Measurements from ENCODE around the gene ERCC5. TPM values are rescaled to one million over a fixed set of nuclear protein-coding genes. Genes with fewer than 3 reads are reported as not detected.

Gene ERCC5
- total and polyA plus RNA-seq, 5 donors: 28.4 to 34.4 (median 29.3) TPM

DNA sequence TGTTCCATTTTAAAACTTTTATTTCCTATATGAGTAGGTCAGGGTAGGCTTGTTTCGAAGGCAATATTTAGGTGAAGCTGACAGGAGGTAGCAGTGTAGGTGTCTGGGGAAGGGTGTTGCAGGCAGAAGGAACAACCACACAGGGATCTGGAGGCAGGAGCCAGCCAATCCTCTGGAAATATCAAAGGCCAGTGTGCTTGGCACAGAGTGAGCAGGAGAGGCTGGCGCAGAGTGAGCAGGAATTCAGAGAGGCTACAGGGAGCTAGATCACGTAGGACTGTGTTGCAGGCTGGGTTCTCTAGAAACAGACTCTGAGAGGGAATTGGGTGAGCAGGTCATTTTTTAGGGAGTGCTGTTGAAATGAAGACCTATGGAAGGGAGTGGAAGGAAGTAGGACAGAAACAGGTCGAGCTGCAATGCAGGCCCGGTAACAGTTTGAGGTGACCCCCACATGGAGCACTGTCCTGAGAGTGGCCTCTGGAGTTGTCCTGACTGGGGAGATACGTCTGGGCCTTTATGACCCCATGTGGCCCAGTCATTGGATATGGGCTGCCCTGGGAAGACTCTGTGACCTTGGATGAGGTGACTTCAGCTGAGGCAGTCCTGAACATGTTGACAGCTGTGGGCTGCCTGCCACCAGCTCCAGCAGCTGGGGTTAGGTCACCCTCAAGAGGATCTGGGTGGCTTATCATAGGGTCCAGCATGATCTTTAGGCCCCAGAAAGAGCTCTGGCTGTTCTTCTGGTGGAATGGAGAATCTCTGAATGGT, 51.7 kb downstream of the ERCC5 start:
- H3K27me3 ChIP-seq (ENCODE audit: control insufficient read depth, insufficient read depth): no peaks in the 10 kb centered on the region
- peaks cover 3% of the 10 kb centered on the region for H3K4me1 ChIP-seq (ENCODE audit: control insufficient read depth, insufficient read depth, low read length)
- peak overlapping the region; percentile 25 for H3K27ac ChIP-seq (ENCODE audit: low read length)
- peak; percentile 79 to 89 for ATAC-seq
- H3K9me3 ChIP-seq (ENCODE audit: control insufficient read depth, low read length): no peaks in the 10 kb centered on the region
- no peak overlapping the region for H3K4me3 ChIP-seq (ENCODE audit: low read length)
- WGBS: 71% methylated on average over 6 of the region's 6 CpGs
- DNase-seq: peak; percentile 33 to 73 (median 73)
- intact Hi-C loops (cut with DNase I): no loop called here

DNA sequence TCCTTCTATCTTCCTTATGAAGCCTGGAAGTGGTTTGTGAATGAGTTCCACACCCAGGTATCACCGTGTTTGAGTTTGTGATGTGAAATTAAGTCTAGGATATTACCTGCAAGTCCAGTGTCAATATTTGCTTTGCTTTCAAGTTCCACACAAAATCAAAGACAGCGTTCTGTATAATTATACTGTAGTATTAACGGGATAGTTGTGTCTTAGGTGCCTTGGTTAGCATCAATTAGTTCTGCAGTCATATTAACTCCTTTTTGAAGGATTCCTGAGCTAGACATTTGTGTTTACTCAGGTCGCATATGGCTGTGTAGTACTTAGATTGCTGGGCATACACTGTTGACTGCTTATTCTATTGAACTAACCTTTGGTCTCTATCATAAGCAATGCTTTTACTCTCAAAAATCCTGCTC, 54.4 kb downstream of the ERCC5 start:
- no peaks in the 10 kb centered on the region for H3K27me3 ChIP-seq (ENCODE audit: control insufficient read depth, insufficient read depth)
- ATAC-seq (no peak), DNase-seq (no peak)
- no peak overlapping the region for H3K27ac ChIP-seq (ENCODE audit: low read length)
- 90% methylated on average over 4 of the region's 4 CpGs for WGBS
- no peak overlapping the region for H3K4me3 ChIP-seq (ENCODE audit: low read length)
- peaks cover 3% of the 10 kb centered on the region for H3K4me1 ChIP-seq (ENCODE audit: control insufficient read depth, insufficient read depth, low read length)
- no peaks in the 10 kb centered on the region for H3K9me3 ChIP-seq (ENCODE audit: control insufficient read depth, low read length)
- intact Hi-C loops (cut with DNase I): no loop called here

DNA sequence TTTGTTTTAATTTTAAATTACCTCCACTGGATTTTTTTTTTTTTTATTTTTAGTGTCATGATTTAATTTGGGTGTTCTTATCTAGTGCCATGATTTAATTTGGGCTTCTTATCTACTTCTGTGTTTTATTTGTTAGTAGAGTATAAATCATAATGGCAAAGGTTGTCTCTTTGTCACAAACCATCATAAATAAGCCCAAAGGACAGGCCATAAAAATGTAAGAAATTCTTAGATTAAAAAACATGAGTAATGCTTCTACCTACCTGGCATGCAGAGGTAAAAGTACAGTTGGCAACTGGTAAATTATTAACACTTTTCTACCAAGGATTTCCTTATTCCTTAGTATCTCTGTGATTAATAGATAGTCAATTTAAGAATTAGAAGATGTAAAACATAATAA, 55.2 kb downstream of the ERCC5 start:
- Histone ChIP-seq H3K4me3 (ENCODE audit: low read length) (no peak overlapping the region), H3K9me3 (ENCODE audit: control insufficient read depth, low read length) (no peaks in the 10 kb centered on the region), H3K27me3 (ENCODE audit: control insufficient read depth, insufficient read depth) (no peaks in the 10 kb centered on the region), H3K4me1 (ENCODE audit: control insufficient read depth, insufficient read depth, low read length) (peaks cover 3% of the 10 kb centered on the region), H3K27ac (ENCODE audit: low read length) (no peak overlapping the region)
- no peak for ATAC-seq
- DNase-seq: no peak
- intact Hi-C loops (cut with DNase I): no loop called here

DNA sequence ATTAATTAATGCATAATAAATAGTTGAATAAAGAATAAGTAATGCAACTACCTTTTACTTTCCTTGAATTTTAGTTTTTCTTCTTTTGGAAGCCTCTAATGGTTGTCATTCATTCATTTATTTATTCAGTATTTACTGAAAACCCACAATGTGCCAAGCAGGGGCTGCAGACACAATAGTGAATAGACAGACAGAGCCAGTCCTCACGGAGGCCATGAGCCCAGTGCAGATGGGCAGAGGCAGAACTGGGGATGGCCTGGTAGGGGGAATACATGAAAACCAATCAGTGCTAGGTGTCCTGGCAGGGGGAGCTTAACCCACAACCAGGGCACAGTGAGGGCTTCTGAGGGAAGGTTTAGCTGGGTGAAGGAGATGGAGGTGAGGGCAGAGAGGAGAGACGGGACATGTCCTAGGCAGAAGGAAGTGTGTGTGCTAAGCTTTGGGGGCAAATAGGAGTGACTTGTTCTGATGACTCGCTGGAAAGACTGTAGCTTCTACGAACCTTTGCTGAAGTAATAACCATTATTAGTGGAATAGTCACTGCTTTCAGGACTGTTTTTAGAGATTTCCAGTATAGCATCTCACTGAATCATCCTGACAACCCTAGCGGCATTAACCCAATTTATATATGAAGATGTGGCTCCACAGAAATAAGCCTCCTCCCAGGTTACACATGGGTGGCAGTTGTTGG, 55.9 kb downstream of the ERCC5 start:
- no peaks in the 10 kb centered on the region for H3K9me3 ChIP-seq (ENCODE audit: control insufficient read depth, low read length)
- ATAC-seq: no peak
- WGBS: 89% methylated on average over 5 of the region's 5 CpGs
- no peaks in the 10 kb centered on the region for H3K27me3 ChIP-seq (ENCODE audit: control insufficient read depth, insufficient read depth)
- no peak overlapping the region for H3K27ac ChIP-seq (ENCODE audit: low read length)
- peaks cover 3% of the 10 kb centered on the region for H3K4me1 ChIP-seq (ENCODE audit: control insufficient read depth, insufficient read depth, low read length)
- H3K4me3 ChIP-seq (ENCODE audit: low read length): no peak overlapping the region
- DNase-seq: no peak
- intact Hi-C loops (cut with DNase I): no loop called here

DNA sequence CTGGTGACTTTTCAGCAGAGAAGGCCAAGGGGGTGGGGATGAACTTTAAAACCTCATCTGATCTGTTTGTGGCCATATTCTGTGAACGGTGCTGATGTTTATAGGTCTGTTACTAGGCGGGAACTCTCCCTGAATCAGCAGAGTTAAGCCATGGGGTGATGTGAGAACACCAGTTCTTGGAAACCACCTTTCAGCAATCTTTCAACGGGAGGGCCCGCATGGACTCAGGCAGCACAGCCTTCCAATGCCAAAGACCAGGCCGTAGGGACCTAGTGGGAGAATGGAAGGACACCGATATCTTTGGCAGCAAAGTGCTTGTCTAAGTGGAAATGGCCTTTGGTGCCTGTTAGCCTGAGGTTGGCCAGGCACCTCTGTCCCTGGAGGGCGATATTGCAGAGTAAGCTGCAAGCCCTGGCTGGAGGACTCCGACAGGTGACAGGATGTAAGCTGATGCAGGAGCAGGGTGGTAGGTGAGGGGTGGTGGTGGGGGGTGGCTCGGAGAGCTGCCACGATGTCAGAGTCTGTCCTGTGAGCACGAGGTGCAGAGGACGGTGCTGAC, 57.0 kb downstream of the ERCC5 start:
- no peaks in the 10 kb centered on the region for H3K9me3 ChIP-seq (ENCODE audit: control insufficient read depth, low read length)
- intact Hi-C loops (cut with DNase I): no loop called here
- peaks cover 3% of the 10 kb centered on the region for H3K4me1 ChIP-seq (ENCODE audit: control insufficient read depth, insufficient read depth, low read length)
- no peak overlapping the region for H3K4me3 ChIP-seq (ENCODE audit: low read length)
- DNase-seq: no peak
- 66% methylated on average over 12 of the region's 12 CpGs for whole genome bisulfite sequencing
- no peak overlapping the region for H3K27ac ChIP-seq (ENCODE audit: low read length)
- H3K27me3 ChIP-seq (ENCODE audit: control insufficient read depth, insufficient read depth): no peaks in the 10 kb centered on the region
- ATAC-seq: no peak

DNA sequence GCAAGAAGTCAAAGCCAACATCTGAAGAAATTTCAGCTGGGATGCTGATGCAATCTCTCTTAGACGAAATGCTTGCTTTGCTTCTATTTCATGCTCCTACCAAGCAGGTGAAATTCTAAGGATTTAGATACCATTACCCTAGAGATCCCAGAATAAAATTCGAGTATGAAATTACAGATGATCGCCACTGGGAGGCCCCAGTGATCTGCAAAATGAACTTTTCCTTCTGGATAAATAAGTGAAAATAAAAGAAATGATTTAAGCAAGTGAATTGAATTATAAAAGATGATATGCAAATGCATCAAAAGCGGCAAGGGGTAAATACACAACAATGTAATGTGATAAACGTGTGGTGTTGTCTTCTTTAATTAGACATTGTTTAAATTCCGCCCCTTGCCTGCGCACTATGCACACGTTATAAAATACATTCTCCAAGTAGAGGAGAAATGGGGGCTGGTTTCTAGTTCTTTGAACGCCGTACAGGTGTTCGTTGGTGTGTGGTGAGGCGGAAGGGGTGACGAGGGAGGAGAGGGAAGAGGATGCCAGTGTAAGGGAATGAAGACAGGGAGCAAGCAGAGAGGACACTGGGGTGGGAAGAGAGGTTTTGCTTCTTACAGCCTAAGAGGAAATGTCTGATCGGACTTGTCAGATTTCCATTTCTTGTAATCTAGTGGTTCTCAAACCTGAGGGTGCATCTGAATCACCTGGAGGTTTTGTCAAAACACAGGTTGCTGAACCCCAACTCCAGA, 58.0 kb downstream of the ERCC5 start:
- H3K4me1 ChIP-seq (ENCODE audit: control insufficient read depth, insufficient read depth, low read length): no peaks in the 10 kb centered on the region
- H3K9me3 ChIP-seq (ENCODE audit: control insufficient read depth, low read length): no peaks in the 10 kb centered on the region
- no peak overlapping the region for H3K27ac ChIP-seq (ENCODE audit: low read length)
- intact Hi-C loops (cut with DNase I): no loop called here
- ATAC-seq (no peak), DNase-seq (no peak)
- no peaks in the 10 kb centered on the region for H3K27me3 ChIP-seq (ENCODE audit: control insufficient read depth, insufficient read depth)
- no peak overlapping the region for H3K4me3 ChIP-seq (ENCODE audit: low read length)
- 56% methylated on average over 14 of the region's 14 CpGs for WGBS

DNA sequence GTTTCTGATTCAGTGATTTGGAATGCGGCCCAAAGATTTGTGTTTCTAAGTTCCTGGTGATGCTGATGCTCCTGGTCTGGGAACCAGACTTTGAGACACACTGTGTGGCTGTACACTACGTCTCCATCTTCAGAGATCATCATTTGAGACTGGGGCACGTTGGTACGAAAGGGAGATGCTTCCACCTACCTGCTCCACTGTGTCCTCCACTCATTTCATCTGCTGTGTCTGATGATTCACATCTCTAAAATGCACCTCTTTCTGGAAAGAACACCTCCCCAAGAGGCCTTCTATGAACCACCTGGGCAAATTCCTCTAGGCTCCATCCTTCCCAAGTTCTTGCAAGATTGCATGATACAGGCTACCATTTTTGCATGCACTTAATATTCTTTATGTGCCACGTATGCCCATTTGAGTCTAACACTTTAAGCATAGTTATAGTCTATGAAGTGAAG, 58.6 kb downstream of the ERCC5 start:
- Histone ChIP-seq H3K4me1 (ENCODE audit: control insufficient read depth, insufficient read depth, low read length) (no peaks in the 10 kb centered on the region), H3K4me3 (ENCODE audit: low read length) (no peak overlapping the region), H3K9me3 (ENCODE audit: control insufficient read depth, low read length) (no peaks in the 10 kb centered on the region), H3K27me3 (ENCODE audit: control insufficient read depth, insufficient read depth) (no peaks in the 10 kb centered on the region), H3K27ac (ENCODE audit: low read length) (no peak overlapping the region)
- no peak for DNase-seq
- WGBS: 84% methylated on average over 5 of the region's 5 CpGs
- intact Hi-C loops (cut with DNase I): no loop called here
- ATAC-seq: no peak

DNA sequence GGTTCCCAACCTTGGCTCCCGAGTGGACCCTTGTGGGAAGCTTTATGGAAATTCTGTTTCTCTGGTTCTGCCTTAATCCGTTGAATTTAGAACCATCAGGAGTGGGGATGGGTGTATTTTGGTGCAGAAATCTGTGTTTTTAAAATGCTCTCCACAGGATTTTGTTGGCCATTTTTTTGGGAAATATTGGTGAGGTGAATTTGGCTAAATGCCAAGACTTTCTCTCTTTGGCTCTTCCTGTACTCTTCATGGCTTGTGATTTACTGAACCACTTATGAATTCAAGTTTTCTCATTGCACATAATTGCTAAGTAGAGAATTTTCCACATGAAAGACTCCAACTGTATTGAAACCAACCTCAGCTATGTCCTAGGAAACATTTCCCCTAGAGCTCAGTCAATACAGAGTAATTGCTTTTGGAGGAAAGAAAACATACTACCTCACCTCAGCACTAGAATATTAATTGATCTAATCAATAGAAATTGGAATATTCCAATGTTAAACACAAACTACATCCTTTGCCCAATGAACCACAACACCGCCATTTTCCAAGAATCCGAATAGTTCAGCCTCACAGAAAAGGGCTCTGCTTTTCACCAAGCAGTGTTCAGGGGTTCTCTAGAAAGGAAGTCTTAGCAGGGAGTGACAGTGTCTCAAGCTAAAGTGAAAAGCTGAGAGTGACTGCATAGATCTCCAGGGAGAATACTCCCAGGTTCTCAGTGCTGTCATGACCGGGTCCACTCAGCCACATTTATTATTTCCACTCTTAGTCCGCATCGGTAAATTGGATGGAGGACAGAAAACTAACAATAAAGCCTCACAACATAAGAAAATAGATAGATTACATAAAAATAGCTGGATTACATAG, 60.3 kb downstream of the ERCC5 start:
- Histone ChIP-seq H3K27me3 (ENCODE audit: control insufficient read depth, insufficient read depth) (no peaks in the 10 kb centered on the region), H3K9me3 (ENCODE audit: control insufficient read depth, low read length) (no peaks in the 10 kb centered on the region), H3K4me1 (ENCODE audit: control insufficient read depth, insufficient read depth, low read length) (no peaks in the 10 kb centered on the region), H3K27ac (ENCODE audit: low read length) (no peak overlapping the region), H3K4me3 (ENCODE audit: low read length) (no peak overlapping the region)
- 92% methylated on average over 7 of the region's 7 CpGs for WGBS
- ATAC-seq (no peak), DNase-seq (no peak)
- intact Hi-C loops (cut with DNase I): no loop called here

DNA sequence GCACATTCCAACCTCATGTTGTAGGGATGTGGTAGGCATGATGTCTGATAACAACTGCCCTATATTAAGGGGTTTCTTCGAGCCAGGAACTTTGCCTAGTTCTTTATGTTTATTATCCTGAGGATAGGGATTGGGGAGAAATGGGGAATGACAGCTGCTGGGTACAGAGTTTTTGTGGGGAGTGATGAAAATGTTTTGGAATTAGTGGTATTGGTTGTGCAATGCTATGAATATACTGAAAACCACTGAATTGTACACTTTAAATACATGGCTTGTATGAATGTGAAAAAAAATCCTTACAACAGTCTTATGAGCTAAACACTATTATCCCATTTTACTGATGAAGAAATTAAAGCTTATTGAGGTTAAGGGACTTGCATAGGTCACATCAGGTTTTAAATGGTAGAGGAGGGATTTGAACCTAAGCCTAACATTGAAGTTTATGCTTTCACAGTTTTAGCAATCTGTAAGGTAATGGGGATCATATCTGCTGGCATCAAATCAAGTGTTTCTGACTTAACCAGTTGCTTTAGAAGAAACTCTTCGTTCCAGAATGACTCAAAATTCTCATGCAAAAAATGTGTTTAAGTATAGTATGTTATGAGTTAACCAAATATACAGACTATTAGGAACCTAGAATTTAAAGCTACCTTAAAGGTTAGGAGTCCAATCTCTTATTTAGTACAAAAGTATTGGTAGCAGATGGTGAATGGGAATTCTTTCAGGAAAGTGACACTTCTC, 61.4 kb downstream of the ERCC5 start:
- Histone ChIP-seq H3K4me3 (ENCODE audit: low read length) (no peak overlapping the region), H3K4me1 (ENCODE audit: control insufficient read depth, insufficient read depth, low read length) (no peaks in the 10 kb centered on the region), H3K9me3 (ENCODE audit: control insufficient read depth, low read length) (no peaks in the 10 kb centered on the region), H3K27me3 (ENCODE audit: control insufficient read depth, insufficient read depth) (no peaks in the 10 kb centered on the region), H3K27ac (ENCODE audit: low read length) (no peak overlapping the region)
- ATAC-seq (no peak), DNase-seq (no peak)
- intact Hi-C loops (cut with DNase I): no loop called here
- whole genome bisulfite sequencing: 21% methylated on average over 2 of the region's 2 CpGs

Measured in right cardiac atrium (tissue), 5 donors.